Activated gamma-delta T cell treated with Interleukin-2 at 50 U/mL for 16 hours (primary cell): ENCODE measurements around the gene PLA2R1.

Experiments used
- DNase-seq: peaks from one replicate; pipeline ENCODE4 v3.0.0-alpha.2; 2020

PLA2R1 gene

GRCh38 chr2:160062292-160063005 lies at the start of gene PLA2R1:
TSS of gene PLA2R1 (minus strand) at chr2:160062615. CDS start at chr2:160062403, 212 bp downstream.
- DNase-seq: no peak

- no peak for DNase-seq
Observed at GRCh38 chr2:160110674-160111239, 48.3 kb upstream of the PLA2R1 start.

- peak; percentile 34 for DNase-seq
Observed at GRCh38 chr2:160109939-160110673, 47.7 kb upstream of the PLA2R1 start.

GRCh38 chr2:160109243-160109642 lies 46.8 kb upstream of the PLA2R1 start:
- no peak for DNase-seq

- no peak for DNase-seq
Observed at GRCh38 chr2:160108646-160109045, 46.2 kb upstream of the PLA2R1 start.

- DNase-seq: no peak
Observed at GRCh38 chr2:160105366-160105765, 43.0 kb upstream of the PLA2R1 start.

- no peak for DNase-seq
Observed at GRCh38 chr2:160104115-160104514, 41.7 kb upstream of the PLA2R1 start.

- no peak for DNase-seq
Observed at GRCh38 chr2:160097326-160097725, 34.9 kb upstream of the PLA2R1 start.

- no peak for DNase-seq
Observed at GRCh38 chr2:160096409-160096808, 34.0 kb upstream of the PLA2R1 start.

GRCh38 chr2:160092445-160092844 lies 30.0 kb upstream of the PLA2R1 start:
- no peak for DNase-seq

GRCh38 chr2:160091381-160091780 lies 29.0 kb upstream of the PLA2R1 start:
- no peak for DNase-seq

- no peak for DNase-seq
Observed at GRCh38 chr2:160087854-160088745, 25.7 kb upstream of the PLA2R1 start.

- DNase-seq: no peak
Observed at GRCh38 chr2:160085662-160086061, 23.2 kb upstream of the PLA2R1 start.

GRCh38 chr2:160077912-160078810 lies 15.7 kb upstream of the PLA2R1 start:
- DNase-seq: no peak

GRCh38 chr2:160076914-160077313 lies 14.5 kb upstream of the PLA2R1 start:
- DNase-seq: no peak

- DNase-seq: no peak
Observed at GRCh38 chr2:160076241-160076640, 13.8 kb upstream of the PLA2R1 start.

- no peak for DNase-seq
Observed at GRCh38 chr2:160075171-160075570, 12.8 kb upstream of the PLA2R1 start.

- DNase-seq: no peak
Observed at GRCh38 chr2:160073284-160073888, 11.0 kb upstream of the PLA2R1 start.

- no peak for DNase-seq
Observed at GRCh38 chr2:160068906-160069305, 6.5 kb upstream of the PLA2R1 start.

- no peak for DNase-seq
Observed at GRCh38 chr2:160064916-160065315, 2.5 kb upstream of the PLA2R1 start.

- no peak for DNase-seq
Observed at GRCh38 chr2:160063879-160064612, 1.6 kb upstream of the PLA2R1 start.
